DND-41 (cell line): ENCODE results near the gene PRAMEF8.
"Not testable (repeated sequence)": the region's sequence is repeated elsewhere in the genome, so short reads cannot be mapped to it uniquely, and the experiment has no call there.

ENCODE experiments used
- EZH2 ChIP-seq: IDR thresholded peaks from 3 replicates; pipeline ENCODE4 v1.6.1; 2012; ENCODE audit warnings: borderline replicate concordance, low read depth, mild to moderate bottlenecking, moderate library complexity, low read length, inconsistent platforms; ENCODE audit not compliant: severe bottlenecking
- TF ChIP-seq, protein P1 (sequence below): IDR thresholded peaks from 2 replicates; pipeline ENCODE4 v1.5.1; 2012; ENCODE audit warnings: borderline replicate concordance, low read length, moderate library complexity, mild to moderate bottlenecking; ENCODE audit not compliant: poor library complexity, severe bottlenecking; ENCODE audit errors: extremely low read depth

DNA sequence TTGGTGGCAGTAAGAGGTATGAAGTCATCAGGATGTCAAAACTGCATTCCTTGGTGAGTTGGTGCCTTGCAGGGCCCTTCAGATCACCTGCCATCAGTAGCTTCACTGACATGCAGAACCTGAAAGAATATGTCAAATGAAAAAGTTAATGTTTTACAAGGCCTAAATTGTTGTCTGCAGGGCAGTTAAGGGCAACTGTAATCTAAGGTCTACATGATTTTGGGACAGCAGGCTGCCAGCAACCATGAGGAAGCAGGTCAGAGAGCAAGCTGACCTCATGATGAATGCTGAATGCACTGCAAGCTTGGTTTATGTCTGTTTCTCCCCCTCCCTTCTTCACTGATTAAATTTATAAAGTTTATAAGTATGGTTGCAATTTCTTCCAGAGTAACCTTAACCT is 17.3 kb upstream of the PRAMEF8 start:
- TF ChIP-seq, protein P1, sequence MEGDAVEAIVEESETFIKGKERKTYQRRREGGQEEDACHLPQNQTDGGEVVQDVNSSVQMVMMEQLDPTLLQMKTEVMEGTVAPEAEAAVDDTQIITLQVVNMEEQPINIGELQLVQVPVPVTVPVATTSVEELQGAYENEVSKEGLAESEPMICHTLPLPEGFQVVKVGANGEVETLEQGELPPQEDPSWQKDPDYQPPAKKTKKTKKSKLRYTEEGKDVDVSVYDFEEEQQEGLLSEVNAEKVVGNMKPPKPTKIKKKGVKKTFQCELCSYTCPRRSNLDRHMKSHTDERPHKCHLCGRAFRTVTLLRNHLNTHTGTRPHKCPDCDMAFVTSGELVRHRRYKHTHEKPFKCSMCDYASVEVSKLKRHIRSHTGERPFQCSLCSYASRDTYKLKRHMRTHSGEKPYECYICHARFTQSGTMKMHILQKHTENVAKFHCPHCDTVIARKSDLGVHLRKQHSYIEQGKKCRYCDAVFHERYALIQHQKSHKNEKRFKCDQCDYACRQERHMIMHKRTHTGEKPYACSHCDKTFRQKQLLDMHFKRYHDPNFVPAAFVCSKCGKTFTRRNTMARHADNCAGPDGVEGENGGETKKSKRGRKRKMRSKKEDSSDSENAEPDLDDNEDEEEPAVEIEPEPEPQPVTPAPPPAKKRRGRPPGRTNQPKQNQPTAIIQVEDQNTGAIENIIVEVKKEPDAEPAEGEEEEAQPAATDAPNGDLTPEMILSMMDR, result not testable (repeated sequence)
- TF ChIP-seq EZH2, result not testable (repeated sequence)
